Measurements from ENCODE around the gene RNF40.
"Not testable (repeated sequence)": the region's sequence is repeated elsewhere in the genome, so short reads cannot be mapped to it uniquely, and the experiment has no call there.

The RNF40 gene

DNA sequence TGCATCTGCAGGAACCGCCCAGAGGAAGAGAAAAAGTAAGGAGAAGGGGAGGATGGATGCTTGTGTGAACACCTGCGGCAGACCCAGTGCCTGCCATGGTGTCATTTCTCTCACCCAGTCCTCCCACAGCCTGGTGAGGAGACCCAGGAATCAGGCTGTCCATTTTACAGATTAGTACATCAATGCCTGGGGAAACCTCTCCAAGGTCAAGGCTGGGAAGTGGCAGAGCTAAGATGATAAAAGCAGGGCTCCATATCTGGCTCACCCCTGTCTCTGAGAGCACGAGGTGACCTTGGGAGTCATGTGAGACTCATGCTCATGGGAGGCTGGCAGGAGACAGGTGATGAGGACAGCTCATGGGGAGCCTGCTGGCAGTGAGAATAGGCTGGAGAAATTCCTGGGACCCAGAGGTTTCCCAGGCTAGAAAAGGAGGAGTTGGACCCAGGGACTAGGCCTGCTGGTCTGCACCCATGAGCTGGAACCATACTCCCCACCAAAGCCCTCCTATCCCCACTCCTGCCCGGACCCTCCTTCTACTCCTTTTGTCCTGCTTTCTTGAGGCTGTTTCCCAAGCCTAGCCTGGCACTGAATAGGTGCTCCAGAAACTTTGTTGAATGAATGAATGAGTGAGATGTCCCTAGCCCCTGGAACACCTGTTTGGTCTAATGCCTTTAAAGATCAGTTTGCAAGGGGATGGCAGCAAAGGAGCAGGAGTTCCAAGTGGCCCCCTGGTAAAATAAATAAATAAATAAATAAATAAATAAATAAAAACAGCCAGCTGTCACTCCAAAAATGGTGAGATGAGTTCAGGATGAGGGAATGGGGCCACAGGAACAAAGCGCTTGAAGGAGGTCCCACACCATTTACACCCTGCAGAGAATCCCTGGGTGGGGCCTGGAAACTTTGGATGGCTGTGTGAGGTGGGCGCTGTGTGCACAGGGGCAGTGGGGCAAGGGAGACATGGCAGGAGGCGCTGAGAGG, 23.3 kb downstream of the RNF40 start:
- DNase-seq, result no peak

DNA sequence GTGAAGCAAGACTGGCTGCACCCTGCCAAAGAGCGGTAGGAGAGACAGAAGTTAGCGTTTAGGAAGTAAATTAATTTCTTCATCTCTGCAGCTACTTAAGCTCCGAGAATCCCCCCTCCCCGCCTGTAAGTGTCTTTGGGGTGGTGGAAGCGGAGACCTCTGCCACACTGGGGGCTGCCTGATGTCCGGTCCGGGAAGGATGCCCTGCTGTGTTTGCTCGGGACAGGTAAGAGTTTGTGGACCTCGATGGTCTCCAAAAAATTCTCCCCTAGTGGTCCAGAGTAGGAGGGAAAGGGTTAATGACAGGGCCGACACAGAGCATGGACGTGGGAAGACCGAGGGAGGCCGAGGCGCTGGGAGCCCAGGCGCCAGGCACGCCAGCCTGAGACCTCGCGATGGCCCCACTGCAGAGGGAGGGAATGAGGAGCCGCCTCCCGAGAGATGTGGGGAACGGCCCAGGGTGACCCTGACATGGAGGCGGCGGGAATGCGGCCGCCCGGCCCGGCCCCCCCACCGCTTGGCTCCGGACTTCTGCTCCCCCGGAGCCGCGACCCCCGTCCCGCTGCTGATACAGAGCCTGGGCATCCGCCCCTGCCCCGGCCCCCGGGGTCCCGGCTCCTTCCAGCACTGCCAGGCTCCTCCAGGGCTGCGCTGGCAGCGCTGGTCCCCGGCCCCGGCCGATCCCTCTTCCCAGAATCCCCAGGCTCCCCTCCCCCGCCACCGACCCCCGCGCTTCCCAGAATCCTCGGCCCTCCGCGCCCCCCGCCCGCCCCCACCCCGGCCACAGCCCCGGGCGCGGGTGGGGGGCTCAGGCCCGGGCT, 24.2 kb downstream of the RNF40 start:
- peak in 1 of 2 donors; percentile 22 for DNase-seq

DNA sequence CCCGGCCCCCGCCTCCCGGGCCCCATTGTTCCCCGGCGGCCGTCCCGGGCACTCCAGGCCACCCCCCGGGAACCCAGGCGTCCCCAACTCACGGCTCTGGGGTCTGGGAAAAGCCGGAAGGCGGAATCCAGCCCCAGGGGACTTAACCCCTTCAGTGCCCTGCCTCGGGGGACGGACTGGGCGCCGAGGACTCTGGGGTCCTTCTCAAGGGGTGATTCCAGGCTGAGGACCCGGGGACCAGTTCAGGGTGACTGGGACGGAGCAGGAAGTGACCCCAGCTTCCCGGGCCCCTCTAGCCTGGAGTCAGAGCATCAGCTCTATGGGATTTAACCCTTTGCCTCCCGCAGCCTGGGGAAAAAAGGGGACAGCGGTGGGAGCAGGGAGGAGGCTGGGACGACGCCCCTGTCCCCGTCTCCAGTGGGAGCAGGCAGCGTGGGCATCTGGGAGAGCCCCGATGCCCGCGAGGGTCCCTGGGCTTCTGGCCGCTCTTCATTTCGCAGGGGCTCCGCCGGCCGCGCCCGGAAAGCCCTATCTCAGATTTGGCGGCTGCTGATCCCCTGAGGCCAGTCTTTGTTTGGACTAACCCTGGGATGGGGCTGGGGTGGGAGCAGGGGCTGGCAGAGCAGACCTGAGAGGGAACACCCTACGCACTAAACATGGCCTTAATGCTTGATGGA, 25.0 kb downstream of the RNF40 start, which contains the start of gene ZNF629:
Gene ZNF629, minus strand, starts transcription at position 270 of the 677 bp plus-strand sequence. CDS start 2,723 bp downstream, outside the sequence.
- peak in 1 of 2 donors; percentile 43 for DNase-seq

DNA sequence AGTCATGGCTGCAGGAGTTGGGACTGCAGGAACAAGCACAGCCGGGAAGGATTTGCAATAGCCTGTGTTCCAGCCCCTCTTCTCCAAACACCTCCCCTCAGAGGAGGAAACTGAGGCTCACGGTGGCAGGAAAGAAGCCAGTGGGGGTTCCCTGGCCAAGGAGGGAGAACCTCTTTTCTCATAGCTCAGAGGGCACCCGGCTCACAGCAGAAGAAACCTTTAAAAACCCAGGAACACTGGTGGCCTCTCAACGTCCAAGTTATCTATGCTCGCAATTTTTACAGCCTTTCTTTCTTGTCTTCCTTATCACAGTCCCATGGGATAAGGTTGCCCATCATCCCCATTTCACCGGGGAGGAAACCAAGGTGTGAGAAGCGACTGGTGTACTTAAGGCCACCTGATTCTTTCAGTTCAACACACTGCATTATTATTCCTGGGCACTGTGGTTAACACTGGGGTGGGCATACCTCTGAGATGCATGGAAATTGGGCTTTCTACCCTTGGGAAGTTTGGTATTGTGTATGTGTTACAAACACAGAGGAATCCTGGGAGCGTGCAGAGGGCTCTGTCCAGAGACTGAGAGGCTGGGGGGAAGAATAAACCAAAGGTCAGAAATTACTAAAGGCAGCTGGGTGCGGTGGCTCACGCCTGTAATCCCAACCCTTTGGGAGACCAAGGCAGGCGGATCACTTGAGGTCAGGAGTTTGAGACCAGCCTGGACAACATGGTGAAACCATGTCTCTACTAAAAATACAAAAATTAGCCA, 25.7 kb downstream of the RNF40 start:
- DNase-seq, result no peak

DNA sequence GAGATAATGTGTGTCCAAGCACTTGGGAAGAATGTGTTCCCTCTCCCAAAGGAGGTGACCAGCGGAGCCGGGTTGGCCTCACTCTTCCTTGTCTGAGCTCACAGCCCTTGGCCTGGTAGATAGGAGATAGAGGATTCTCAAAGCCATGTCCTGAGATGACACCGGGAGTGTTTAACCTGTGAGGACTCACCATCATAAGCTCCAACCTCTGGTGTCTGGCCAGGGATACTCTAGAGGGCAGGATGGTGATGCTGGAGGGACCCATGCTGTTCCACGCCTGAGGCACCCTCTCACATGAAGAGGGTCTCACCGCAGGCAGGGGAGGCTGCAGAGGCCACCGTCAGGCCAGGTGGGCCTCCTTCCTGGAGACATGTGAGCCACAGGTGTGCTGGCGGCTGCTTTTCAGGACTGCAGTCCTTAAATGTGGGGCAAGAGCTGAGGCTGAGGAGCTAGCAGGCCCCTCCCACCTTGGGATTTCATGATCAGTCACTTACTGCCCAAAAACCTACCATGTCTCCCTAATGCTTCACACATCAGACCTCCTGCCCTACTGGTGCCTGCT, 31.5 kb downstream of the RNF40 start:
- DNase-seq, result no peak

DNA sequence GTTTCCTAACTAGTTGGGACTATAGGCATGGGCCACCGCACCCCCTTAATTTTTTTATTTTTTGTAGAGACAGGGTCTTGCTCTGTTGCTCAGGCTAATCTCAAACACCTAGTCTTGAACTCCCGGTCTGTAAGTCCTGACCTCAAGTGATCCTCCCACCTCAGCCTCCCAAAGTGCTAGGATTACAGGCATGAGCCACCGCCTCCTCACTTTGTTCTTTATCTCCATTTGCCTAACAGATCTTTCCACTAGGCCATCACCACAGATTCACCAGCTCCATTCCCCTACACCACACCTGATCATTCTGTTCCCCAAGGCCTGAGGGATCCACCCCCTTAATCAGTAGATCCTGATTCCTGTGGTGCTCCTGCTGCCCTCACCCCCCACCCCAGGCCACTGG, 32.5 kb downstream of the RNF40 start:
- no peak for DNase-seq

DNA sequence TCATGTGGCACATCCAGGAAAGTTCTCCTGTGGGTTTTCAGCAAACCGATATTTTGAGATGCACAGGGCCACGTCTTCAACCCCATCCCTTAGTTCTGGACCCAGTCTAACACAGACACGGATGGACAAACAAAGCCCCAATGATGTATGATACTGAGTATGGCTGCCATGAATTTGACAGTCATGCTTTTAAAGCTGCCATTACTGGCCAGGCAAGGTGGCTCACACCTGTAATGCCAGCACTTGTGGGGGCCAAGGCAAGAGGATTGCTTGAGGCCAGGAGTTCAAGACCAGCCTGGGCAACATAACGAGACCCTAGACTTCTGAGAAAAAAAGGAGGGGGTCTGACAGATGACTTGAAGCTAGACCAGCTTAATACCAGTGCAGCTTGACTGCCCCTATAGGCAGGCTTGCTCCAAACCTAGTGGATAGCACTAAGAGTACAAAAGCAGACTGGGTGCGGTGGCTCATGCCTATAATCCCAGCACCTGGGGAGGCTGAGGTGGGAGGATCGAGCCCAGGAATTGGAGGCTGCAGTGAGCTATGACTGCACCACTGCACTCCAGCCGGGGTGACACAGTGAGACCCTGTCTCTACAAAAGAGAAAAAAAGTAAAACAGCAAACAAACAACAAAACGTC, 35.7 kb downstream of the RNF40 start:
- DNase-seq, result no peak

DNA sequence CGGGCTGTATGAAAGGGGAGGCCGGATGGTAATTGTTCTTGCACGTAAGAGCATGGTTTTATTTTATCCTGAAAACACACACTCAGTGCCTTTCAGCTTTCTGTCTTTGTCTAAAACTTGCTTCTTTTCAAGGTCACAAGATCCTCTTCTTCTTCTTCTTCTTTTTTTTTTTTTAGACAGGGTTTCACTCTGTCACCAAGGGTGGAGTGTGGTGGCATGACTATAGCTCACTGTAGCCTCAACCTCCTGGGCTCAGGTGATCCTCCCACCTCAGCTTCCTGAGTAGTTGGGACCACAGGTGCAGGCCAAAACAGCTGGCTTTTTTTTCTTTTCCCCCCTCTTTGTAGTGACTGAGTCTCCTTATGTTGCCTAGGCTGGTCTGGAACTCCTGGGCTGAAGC, 40.8 kb downstream of the RNF40 start:
- peak; percentile 8 to 26 for DNase-seq

DNA sequence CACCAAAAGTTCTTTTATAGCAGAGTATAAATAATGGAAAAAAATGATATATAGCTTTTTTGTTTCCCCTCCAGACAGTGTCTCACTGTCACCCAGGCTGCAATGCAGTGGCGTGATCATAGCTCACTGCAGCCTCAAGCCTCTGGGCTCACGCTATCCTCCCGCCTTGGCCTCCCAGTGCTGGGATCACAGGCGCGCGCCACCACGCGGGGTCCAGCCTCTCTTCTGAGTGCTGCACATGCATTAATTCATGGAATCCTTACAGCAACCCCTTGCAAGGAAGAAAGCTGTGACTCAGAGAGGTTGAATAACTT, 42.9 kb downstream of the RNF40 start:
- no peak for DNase-seq

DNA sequence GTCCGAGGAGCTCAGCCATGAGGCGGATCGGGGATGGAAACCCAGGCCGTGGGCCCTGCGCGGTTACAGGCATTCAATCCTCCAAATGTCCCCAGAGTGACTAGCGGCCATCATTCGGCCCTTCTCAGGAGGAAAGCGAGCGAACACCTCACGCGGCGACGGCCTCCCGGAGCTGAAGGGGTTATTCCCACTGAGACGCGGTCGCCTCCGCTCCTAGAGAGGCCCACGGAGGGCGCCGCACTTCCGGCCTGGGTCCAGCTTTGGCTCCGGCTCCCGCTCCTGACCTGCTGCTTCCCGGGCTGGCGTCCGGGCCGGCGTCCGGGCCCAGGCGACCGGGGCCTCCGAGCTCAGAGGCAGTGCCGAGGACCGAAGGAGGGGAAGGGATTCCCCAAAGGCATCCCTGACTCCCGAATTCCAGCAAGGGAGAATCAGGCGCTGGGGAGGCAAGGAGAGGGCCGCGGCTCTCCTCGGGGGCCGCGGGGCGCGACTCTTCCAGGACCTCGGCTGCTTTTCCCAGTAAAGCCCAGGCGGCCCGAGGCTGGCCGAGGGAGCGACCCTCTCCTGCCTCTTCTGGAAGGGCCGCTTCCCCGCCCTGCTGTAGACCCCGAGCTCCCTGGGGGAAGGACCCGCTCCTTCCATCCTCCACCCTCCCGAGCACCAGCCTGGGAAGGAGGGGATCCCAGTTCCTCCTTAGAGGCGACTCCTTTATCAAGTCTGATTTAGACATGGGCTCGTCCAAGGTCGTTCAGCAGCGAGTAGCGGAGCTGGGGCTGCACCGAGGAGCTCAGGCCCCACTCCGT, 43.4 kb downstream of the RNF40 start:
- DNase-seq, result peak; percentile 58 to 70

DNA sequence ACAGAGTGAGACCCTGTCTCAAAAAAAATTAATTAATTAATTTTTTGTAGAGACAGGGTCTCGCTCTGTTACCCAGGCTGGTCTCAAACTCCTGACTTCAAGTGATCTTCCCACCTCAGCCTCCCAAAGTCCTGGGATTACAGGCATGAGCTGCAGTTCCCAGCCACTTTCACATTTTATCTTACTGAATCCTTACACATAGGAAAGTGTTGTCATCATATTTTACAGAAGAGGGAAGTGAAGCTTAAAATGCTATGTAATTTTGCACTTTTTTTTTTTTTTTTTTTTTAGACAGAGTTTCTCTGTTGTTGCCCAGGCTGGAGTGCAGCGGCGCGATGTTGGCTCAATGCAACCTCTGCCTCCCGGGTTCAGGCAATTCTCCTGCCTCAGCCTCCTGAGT, 46.0 kb downstream of the RNF40 start:
- peak; percentile 68 to 83 for DNase-seq

DNA sequence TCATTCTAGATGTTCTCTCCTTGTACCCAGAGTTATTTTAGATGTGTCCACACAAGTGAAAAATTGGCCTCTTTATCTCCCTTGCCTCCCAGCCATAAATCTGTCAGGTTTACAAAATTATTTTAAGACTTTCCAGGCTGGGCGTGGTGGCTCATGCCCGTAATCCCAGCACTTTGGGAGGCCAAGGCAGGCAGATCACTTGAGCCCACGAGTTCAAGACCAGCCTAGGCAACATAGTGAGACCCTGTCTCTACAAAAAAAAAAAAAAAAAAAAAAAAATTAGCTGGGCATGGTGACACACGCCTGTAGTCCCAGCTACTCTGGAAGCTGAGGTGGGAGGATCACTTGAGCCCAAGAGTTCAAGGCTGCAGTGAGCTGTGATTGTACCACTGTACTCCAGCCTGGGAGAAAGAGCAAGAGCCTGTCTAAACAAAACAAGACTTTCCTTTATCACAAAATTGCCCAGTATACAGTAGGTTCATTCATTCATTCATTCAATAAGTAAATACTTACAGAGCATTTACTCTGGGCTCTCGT, 46.8 kb downstream of the RNF40 start:
- not testable (repeated sequence) for DNase-seq

DNA sequence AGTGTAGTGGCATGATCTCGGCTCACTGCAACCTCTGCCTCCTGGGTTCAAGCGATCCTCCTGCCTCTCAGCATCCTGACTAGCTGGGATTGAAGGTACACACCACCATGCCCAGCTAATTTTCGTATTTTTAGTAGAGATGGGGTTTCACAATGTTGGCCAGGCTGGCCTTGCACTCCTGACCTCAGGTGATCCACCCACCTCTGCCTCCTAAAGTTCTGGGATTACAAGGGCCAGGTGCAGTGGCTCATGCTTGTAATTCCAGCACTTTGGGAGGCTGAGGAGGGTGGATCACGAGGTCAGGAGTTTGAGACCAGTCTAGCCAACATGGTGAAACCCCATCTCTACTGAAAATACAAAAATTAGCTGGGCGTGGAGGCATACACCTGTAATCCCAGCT, 47.6 kb downstream of the RNF40 start:
- not testable (repeated sequence) for DNase-seq

DNA sequence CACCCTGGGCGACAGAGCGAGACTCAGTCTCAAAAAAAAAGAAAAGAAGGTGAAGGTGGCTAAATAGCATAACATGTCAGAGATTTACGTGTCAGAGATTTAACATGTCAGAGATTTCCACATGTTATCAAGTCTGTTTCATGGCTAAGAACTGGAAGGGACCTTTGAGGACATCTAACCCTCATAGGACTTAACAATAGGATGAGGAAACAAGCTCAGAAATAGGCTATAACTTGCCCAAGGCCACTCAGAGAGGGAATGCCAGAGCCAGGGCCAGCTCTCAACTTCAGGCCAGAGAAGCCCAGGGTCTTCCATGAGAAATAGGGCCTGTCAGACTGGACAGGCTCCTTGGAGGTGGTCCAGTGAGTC, 51.7 kb downstream of the RNF40 start:
- peak in 1 of 2 donors; percentile 30 for DNase-seq

DNA sequence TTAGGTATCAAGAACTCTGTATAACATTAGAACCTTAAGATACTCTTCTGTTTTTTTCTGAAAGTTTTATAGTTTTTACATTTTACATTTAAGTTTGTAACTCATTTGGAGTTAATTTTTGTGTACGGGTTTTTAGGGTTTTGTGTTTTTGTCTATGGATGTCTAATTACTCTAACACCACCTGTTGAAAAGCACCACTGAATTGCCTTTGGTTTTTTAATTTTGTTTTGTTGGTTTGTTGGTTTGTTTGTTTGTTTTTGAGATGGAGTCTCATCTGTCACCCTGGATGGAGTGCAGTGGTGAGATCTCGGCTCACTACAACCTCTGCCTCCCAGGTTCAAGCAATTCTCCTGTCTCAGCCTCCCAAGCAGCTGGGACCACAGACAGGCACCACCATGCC, 54.6 kb downstream of the RNF40 start:
- DNase-seq, result no peak

DNA sequence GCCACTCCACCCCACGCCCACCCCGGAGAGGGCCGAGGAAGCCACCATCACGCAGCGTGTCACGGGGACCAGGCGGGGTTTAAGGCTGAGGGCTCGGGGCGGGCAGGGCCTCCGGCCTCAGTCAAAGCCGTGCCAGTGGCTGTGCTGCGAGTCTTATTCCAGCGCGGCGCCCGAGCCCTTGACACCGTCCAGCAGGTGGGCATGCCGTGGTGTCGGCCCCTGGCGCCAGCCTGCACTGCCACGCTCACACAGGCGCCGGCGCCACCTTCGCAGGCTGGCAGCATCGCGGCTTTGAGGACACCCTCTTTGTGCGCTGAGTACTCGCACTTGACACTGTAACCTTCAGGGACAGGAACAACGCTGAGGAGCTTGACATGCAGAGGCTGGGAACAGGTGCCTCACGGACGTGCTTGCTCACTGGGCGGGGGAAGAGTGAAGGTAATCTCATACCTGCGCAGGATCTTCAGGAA, 58.9 kb downstream of the RNF40 start:
- no peak for DNase-seq

DNA sequence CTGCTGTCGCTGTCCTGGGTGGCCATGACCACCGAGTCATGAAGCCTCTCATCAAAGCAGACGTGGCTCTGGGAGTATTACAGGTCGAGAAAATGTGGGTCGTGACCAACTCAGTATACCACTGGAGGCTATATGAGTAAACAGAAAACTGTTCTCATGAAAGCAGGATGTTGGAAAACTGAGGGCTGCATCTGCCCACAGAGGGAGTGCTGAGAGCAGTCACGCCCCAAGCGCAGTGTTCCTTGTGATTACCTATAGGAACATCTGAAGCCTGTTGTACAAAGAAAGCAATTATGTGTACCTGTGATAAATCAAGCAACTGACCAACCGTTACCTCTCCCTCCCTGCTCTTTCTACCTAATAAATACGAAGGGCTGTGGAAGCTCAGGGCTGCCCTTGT, 59.3 kb downstream of the RNF40 start:
- DNase-seq, result not testable (repeated sequence)

DNA sequence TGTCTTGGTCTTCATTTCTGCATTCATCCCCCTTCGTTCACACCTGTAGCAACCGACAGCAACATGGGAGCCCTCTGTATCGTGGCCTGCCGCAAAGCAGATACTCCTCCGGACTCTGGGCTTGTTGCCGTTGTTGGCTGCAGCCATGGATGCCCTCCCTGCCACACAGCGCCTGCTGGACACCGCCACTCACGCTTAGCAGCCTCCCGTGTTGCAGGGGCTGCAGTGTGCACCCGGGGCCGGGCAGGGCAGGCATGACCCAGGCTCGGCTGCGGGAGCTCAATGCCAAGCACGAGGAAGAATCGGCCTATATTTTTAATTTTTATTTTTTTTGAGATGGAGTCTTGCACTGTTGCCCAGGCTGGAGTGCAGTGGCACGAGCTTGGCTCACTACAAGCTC, 59.8 kb downstream of the RNF40 start:
- no peak for DNase-seq
